ENCODE data around the gene AXIN2. TPM values are rescaled to one million over a fixed set of nuclear protein-coding genes. Genes with fewer than 3 reads are reported as not detected.

The AXIN2 gene
- total RNA-seq, 4 donors from 2014 or later = 23.9 to 54.3 (median 42.8) TPM

DNA sequence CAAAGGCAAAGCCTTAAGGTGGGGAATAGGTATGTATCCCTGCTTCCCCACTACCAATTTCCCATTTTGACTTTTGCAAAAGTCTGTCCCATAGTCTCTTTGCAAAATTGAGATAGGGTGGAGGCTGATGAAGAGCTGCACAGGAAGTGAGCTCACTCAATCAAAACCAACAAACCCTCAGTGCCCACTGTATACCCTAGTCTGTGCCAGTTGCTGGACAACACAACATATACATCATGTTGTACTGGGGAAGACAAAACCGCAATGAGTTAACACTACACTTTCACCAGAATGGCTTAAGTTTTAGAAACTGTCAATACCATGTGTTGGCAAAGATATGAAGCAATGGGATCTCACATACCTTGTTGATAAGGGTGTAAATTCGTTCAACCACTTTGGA lies 40.4 kb upstream of the AXIN2 start:
- H3K4me1 ChIP-seq = peaks cover 0 to 13% of the 10 kb centered on the region in 2 donors
- H3K27ac ChIP-seq = no peak overlapping the region
- 92 to 98% methylated on average over 2 of the region's 2 CpGs for WGBS, 2 donors
- no peaks in the 10 kb centered on the region for H3K9me3 ChIP-seq
- no peaks in the 10 kb centered on the region for H3K36me3 ChIP-seq
- H3K4me3 ChIP-seq (replicated peaks in 1 of 3) = no peak overlapping the region
- no peak for TF ChIP-seq POLR2A (IDR thresholded peaks at IDR 0.05)
- TF ChIP-seq, protein P1, sequence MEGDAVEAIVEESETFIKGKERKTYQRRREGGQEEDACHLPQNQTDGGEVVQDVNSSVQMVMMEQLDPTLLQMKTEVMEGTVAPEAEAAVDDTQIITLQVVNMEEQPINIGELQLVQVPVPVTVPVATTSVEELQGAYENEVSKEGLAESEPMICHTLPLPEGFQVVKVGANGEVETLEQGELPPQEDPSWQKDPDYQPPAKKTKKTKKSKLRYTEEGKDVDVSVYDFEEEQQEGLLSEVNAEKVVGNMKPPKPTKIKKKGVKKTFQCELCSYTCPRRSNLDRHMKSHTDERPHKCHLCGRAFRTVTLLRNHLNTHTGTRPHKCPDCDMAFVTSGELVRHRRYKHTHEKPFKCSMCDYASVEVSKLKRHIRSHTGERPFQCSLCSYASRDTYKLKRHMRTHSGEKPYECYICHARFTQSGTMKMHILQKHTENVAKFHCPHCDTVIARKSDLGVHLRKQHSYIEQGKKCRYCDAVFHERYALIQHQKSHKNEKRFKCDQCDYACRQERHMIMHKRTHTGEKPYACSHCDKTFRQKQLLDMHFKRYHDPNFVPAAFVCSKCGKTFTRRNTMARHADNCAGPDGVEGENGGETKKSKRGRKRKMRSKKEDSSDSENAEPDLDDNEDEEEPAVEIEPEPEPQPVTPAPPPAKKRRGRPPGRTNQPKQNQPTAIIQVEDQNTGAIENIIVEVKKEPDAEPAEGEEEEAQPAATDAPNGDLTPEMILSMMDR (IDR thresholded peaks at IDR 0.05) = no peak
- no peak for DNase-seq
- intact Hi-C loops (cut with DNase I) = no loop called here
- H3K27me3 ChIP-seq = no peaks in the 10 kb centered on the region

DNA sequence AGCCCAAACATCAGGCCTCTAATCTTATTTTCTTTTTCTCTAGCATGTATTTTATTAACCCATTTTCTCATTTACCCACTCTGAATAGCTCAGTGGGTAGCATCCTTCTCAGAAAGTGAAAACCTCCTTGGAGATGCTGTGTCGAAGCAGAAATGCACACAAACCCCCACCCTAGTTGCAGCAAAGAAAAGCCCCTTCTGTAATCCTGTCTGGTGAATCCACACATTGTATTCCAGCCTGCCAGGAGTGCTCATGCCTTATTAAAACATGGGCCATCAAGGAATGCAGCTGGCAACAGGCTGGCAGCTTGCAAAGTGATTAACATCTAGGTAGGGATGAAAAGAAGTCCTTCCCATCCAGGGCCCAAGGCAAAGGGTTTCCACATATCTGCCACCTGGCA lies 39.7 kb upstream of the AXIN2 start:
- intact Hi-C loops (cut with DNase I) = no loop called here
- no peaks in the 10 kb centered on the region for H3K9me3 ChIP-seq
- H3K27ac ChIP-seq = no peak overlapping the region
- no peak for TF ChIP-seq POLR2A (IDR thresholded peaks at IDR 0.05)
- TF ChIP-seq, protein P1 (IDR thresholded peaks at IDR 0.05) = no peak
- H3K4me1 ChIP-seq = peaks cover 0 to 13% of the 10 kb centered on the region in 2 donors
- no peak for DNase-seq
- 94 to 96% methylated on average over 1 of the region's 1 CpG for WGBS, 2 donors
- H3K36me3 ChIP-seq = no peaks in the 10 kb centered on the region
- no peak overlapping the region for H3K4me3 ChIP-seq (replicated peaks in 1 of 3)
- H3K27me3 ChIP-seq = no peaks in the 10 kb centered on the region

DNA sequence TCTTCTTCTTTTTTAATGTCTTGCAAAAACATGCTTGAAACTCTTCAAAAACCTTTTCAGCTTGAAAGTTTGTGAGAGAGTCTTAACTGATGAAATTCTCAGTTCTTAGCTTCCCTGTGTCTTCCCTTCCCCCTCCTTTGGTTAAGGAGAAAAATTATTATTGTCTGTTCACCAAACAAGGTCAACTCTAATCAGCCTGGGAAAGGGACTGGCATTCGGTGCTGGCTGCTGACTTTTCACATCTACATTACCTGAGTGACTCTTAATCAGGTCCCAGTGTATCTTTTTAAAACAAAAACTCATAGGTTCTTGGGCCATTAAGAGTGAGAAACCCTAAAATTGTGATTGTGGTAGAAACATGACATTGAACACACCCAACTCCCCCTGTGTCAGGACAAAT lies 39.1 kb upstream of the AXIN2 start:
- intact Hi-C loops (cut with DNase I) = no loop called here
- Histone ChIP-seq H3K9me3 (no peaks in the 10 kb centered on the region), H3K4me3 (replicated peaks in 1 of 3) (no peak overlapping the region), H3K27ac (no peak overlapping the region), H3K36me3 (no peaks in the 10 kb centered on the region), H3K27me3 (no peaks in the 10 kb centered on the region), H3K4me1 (peaks cover 0 to 13% of the 10 kb centered on the region in 2 donors)
- TF ChIP-seq, protein P1 (IDR thresholded peaks at IDR 0.05) = no peak
- no peak for TF ChIP-seq POLR2A (IDR thresholded peaks at IDR 0.05)
- WGBS, 2 donors = 39 to 61% methylated on average over 1 of the region's 1 CpG
- DNase-seq = no peak

DNA sequence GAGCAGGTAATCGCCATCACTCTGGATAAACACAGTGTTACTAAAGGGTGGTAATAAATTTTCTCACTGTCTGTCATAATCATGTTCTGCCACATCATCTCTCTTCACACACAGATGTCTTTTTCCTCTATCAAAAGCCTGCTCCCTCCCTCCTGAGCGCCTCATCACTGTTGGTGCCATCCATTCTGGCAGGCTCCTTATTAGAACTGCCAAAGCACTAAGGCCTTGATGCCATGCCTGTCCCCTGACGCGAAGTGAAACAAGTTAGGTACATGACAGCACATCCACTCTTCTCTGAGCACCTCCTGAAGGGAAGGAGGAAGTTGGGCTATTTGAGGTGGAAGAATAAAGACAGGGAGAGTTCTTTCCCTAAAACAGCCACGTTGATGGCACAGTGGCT lies 38.2 kb upstream of the AXIN2 start:
- DNase-seq = no peak
- TF ChIP-seq POLR2A (IDR thresholded peaks at IDR 0.05) = no peak
- TF ChIP-seq, protein P1 (IDR thresholded peaks at IDR 0.05) = no peak
- WGBS, 2 donors = 86 to 87% methylated on average over 5 of the region's 5 CpGs

DNA sequence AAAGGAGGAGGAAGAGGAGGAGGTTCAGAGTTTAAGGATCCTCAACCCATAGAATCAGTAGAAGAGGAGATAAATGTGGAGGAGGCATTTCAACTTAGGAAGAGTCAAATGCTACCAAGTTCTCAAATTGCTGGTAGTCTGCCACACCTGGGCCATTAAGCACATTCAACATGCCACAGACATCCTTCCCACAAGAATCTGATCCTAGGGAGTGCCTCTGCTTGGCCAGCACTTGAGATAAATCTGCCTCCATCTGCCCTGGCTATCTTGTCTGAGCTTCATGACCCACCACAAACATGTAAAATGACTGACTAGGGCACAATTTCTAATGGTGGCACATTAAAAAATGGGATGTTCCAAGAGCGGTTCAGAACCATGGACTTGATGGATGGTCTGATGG lies 37.3 kb upstream of the AXIN2 start:
- intact Hi-C loops (cut with DNase I) = no loop called here
- no peak overlapping the region for H3K27ac ChIP-seq
- no peaks in the 10 kb centered on the region for H3K9me3 ChIP-seq
- TF ChIP-seq, protein P1 (IDR thresholded peaks at IDR 0.05) = no peak
- TF ChIP-seq POLR2A (IDR thresholded peaks at IDR 0.05) = no peak
- no peak for DNase-seq
- no peak overlapping the region for H3K4me3 ChIP-seq (replicated peaks in 1 of 3)
- peaks cover 0 to 13% of the 10 kb centered on the region in 2 donors for H3K4me1 ChIP-seq
- no peaks in the 10 kb centered on the region for H3K36me3 ChIP-seq
- whole genome bisulfite sequencing, 2 donors = 100% methylated on average over 1 of the region's 1 CpG
- H3K27me3 ChIP-seq = no peaks in the 10 kb centered on the region

More for the DNA sequence above, 38.2 kb upstream of the AXIN2 start:
- Histone ChIP-seq H3K27ac (no peak overlapping the region), H3K4me1 (peaks cover 0 to 13% of the 10 kb centered on the region in 2 donors), H3K27me3 (no peaks in the 10 kb centered on the region), H3K9me3 (no peaks in the 10 kb centered on the region), H3K36me3 (no peaks in the 10 kb centered on the region), H3K4me3 (replicated peaks in 1 of 3) (no peak overlapping the region)
- intact Hi-C loops (cut with DNase I) = no loop called here

All from thyroid gland (tissue), 4 donors.